Right lobe of liver (tissue), 4 donors: ENCODE data around the gene NRCAM.

Experiments
- CTCF ChIP-seq, 4 donors: fragments of 200-600 bp in 3 of 4; fragments of 450-650 bp in 1 of 4; IDR thresholded peaks; one replicate each; pipeline versions ENCODE4 v1.5.1 to v1.8.0; 2016 to 2022; ENCODE audit warnings: antibody characterized with exemption in 4 of 4, mild to moderate bottlenecking in 2 of 4
- POLR2A ChIP-seq: fragments of 450-650 bp; IDR thresholded peaks from one replicate; pipeline ENCODE4 v1.6.1; 2017; ENCODE audit warnings: antibody characterized with exemption, mild to moderate bottlenecking
- donor health status: DM: no; HTN: no; CAD: no.
- donor health status: DM: no; HTN: no; CAD: no.
- donor health status: DM: no; HTN: yes; CAD: no.

GRCh38 chr7:108222236-108222892 is 233.9 kb downstream of the NRCAM start:
- no peak for TF ChIP-seq CTCF (IDR thresholded peaks at IDR 0.05)
- TF ChIP-seq POLR2A, result no peak
